ENCODE results near the gene PDE4D. TPM values are rescaled to one million over a fixed set of nuclear protein-coding genes. Genes with fewer than 3 reads are reported as not detected.

PDE4D gene
- total RNA-seq, 1 donor from 2014 or later, result 41.0 TPM

GRCh38 chr5:59094864-59095263, 798.7 kb downstream of the PDE4D start:
- no peak for DNase-seq

GRCh38 chr5:59093329-59093728, 800.2 kb downstream of the PDE4D start:
- no peak for DNase-seq

GRCh38 chr5:59092758-59093157, 800.8 kb downstream of the PDE4D start:
- DNase-seq, result no peak

- no peak for DNase-seq
These were observed 801.6 kb downstream of the PDE4D start for GRCh38 chr5:59091965-59092364.

- no peak for DNase-seq
These were observed 803.2 kb downstream of the PDE4D start for GRCh38 chr5:59090323-59090722.

GRCh38 chr5:59089767-59090166, 803.8 kb downstream of the PDE4D start:
- no peak for DNase-seq

- no peak for DNase-seq
These were observed 805.0 kb downstream of the PDE4D start for GRCh38 chr5:59088546-59088945.

- DNase-seq, result no peak
These were observed 807.5 kb downstream of the PDE4D start for GRCh38 chr5:59086024-59086423.

GRCh38 chr5:59081693-59082092, 811.8 kb downstream of the PDE4D start:
- DNase-seq, result no peak

GRCh38 chr5:59079622-59080620, 813.6 kb downstream of the PDE4D start:
- DNase-seq, result peak; percentile 79

- no peak for DNase-seq
These were observed 821.6 kb downstream of the PDE4D start for GRCh38 chr5:59071755-59072549.

- peak; percentile 79 for DNase-seq
These were observed 824.0 kb downstream of the PDE4D start for GRCh38 chr5:59069438-59070079.

- no peak for DNase-seq
These were observed 825.4 kb downstream of the PDE4D start for GRCh38 chr5:59067956-59068656.

- DNase-seq, result peak; percentile 9
These were observed 827.0 kb downstream of the PDE4D start for GRCh38 chr5:59066367-59067163.

- DNase-seq, result no peak
These were observed 828.0 kb downstream of the PDE4D start for GRCh38 chr5:59065554-59065953.

- DNase-seq, result no peak
These were observed 829.2 kb downstream of the PDE4D start for GRCh38 chr5:59064293-59064692.

GRCh38 chr5:59062986-59063683, 830.4 kb downstream of the PDE4D start:
- DNase-seq, result no peak

GRCh38 chr5:59061377-59061776, 832.1 kb downstream of the PDE4D start:
- no peak for DNase-seq

- DNase-seq, result no peak
These were observed 834.4 kb downstream of the PDE4D start for GRCh38 chr5:59058969-59059687.

- DNase-seq, result no peak
These were observed 835.3 kb downstream of the PDE4D start for GRCh38 chr5:59058237-59058636.

Data from dermis blood vessel endothelial cell (primary cell).